ENCODE data around the gene ZNF212. TPM values are rescaled to one million over a fixed set of nuclear protein-coding genes. Genes with fewer than 3 reads are reported as not detected.

Gene ZNF212
- total and polyA plus RNA-seq, 9 of the 15 experiments (the other 6 are each of a cell fraction or from before 2014, with no cell fraction given) = 1.8 to 21.4 (median 7.2) TPM

DNA sequence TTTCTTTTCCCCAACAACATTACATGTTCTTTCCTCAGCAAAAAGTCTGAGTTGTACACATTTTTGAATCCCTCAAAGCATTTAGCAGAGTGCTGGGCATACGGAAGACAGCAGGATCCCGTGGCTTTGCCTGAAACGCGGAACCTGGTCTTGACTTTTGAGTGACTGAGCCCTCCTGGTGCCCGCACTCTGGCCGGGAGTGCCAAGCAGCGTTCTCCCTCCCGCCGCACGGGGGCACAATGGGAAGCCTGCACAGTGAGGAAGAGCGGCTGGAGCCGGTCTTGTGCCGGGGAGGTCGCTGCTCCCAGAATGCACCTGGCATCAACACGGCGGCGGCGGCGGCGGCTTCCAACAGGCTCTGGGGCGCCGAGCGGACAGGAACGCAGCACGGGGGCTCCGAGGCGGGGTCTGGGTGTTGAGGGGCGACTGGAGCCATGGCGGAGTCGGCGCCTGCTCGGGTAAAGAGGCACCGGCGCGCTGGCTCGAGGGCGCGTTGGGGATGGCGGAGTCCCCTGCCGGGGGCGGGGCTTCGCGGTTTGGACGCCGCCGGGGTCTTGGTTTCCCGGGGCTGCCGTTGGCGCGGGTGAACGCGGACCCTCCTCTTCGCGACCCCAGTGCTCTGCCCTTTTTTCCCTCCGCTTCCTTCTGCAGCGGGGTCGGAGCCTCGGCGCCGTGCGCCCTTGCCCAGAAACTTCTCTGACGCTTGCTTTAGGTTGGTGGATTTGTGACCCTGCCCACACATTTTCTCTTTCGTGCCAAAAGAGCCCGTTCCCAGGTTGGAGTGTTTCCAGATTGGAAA, at the start of gene ZNF212 (continued):
- TF ChIP-seq, protein P1, sequence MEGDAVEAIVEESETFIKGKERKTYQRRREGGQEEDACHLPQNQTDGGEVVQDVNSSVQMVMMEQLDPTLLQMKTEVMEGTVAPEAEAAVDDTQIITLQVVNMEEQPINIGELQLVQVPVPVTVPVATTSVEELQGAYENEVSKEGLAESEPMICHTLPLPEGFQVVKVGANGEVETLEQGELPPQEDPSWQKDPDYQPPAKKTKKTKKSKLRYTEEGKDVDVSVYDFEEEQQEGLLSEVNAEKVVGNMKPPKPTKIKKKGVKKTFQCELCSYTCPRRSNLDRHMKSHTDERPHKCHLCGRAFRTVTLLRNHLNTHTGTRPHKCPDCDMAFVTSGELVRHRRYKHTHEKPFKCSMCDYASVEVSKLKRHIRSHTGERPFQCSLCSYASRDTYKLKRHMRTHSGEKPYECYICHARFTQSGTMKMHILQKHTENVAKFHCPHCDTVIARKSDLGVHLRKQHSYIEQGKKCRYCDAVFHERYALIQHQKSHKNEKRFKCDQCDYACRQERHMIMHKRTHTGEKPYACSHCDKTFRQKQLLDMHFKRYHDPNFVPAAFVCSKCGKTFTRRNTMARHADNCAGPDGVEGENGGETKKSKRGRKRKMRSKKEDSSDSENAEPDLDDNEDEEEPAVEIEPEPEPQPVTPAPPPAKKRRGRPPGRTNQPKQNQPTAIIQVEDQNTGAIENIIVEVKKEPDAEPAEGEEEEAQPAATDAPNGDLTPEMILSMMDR (IDR thresholded peaks at IDR 0.05 in 2 of 3, conservative IDR thresholded peaks at IDR 0.05 in 1 of 3; ENCODE audit: insufficient read depth in 2 of 3, low read depth in 1 of 3, low read length in 3 of 3) = peak; percentile 95 to 97 (median 97)
- TF ChIP-seq ARID3B (CRISPR knock-in tag; IDR thresholded peaks at IDR 0.05; ENCODE audit: borderline replicate concordance) = no peak
- TF ChIP-seq ZNF586 (CRISPR knock-in tag; conservative IDR thresholded peaks at IDR 0.05) = no peak
- no peak for TF ChIP-seq ELK1 (CRISPR knock-in tag; IDR thresholded peaks at IDR 0.05)
- no peak for TF ChIP-seq PHF21A (IDR thresholded peaks at IDR 0.05; ENCODE audit: borderline replicate concordance, low read depth)
- no peak for TF ChIP-seq SAFB (IDR thresholded peaks at IDR 0.05; ENCODE audit: borderline replicate concordance, low read depth, low read length)
- TF ChIP-seq ATF4 (CRISPR knock-in tag; IDR thresholded peaks at IDR 0.05) = peak; percentile 32
- TF ChIP-seq MECOM (CRISPR knock-in tag; IDR thresholded peaks at IDR 0.05) = no peak
- 0 out of 2 replicates have a peak, but pooled peaks have one; percentile 57 for TF ChIP-seq NFRKB (IDR thresholded peaks at IDR 0.05; ENCODE audit: low read depth)
- no peak for TF ChIP-seq ZNF75A (CRISPR knock-in tag; IDR thresholded peaks at IDR 0.05)
- no peak for TF ChIP-seq ZNF316 (IDR thresholded peaks at IDR 0.05)
- TF ChIP-seq NUFIP1 (IDR thresholded peaks at IDR 0.05; ENCODE audit: partially characterized antibody) = no peak
- TF ChIP-seq ERF (CRISPR knock-in tag; IDR thresholded peaks at IDR 0.05) = peak; percentile 76; the same call in 1 of the 2 replicates

Measured in K562 (cell line).